LoVo (cell line): ENCODE measurements around the gene ICAM4.
"Not testable (repeated sequence)": the region's sequence is repeated elsewhere in the genome, so short reads cannot be mapped to it uniquely, and the experiment has no call there.

Source experiments
- DNase-seq: peaks from one replicate; pipeline ENCODE4 v3.0.0-alpha.2; 2016; ENCODE audit warnings: low spot score

ICAM4 gene

GRCh38 chr19:10269333-10270179, 17.2 kb upstream of the ICAM4 start:
- DNase-seq: peak; percentile 76

DNA sequence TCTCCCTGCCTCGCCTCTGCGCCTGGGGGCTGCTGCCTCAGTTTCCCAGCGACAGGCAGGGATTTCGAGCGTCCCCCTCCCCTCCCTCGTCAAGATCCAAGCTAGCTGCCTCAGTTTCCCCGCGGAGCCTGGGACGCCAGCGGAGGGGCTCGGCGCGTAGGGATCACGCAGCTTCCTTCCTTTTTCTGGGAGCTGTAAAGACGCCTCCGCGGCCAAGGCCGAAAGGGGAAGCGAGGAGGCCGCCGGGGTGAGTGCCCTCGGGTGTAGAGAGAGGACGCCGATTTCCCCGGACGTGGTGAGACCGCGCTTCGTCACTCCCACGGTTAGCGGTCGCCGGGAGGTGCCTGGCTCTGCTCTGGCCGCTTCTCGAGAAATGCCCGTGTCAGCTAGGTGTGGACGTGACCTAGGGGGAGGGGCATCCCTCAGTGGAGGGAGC, 16.6 kb upstream of the ICAM4 start:
- no peak for DNase-seq

DNA sequence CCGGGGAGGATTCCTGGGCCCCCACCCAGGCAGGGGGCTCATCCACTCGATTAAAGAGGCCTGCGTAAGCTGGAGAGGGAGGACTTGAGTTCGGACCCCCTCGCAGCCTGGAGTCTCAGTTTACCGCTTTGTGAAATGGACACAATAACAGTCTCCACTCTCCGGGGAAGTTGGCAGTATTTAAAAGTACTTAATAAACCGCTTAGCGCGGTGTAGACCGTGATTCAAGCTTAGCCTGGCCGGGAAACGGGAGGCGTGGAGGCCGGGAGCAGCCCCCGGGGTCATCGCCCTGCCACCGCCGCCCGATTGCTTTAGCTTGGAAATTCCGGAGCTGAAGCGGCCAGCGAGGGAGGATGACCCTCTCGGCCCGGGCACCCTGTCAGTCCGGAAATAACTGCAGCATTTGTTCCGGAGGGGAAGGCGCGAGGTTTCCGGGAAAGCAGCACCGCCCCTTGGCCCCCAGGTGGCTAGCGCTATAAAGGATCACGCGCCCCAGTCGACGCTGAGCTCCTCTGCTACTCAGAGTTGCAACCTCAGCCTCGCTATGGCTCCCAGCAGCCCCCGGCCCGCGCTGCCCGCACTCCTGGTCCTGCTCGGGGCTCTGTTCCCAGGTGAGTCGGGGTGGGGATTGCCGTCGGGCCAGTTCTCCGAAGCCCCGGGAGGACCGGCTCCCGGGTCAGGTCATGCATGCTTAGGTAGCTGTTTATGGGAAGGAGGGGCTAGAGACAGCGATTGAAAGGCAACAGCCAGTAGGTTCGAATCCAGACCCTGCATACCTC, 15.9 kb upstream of the ICAM4 start, which contains the start of gene ICAM1:
ICAM1 (plus strand) TSS at position 505 of the 779 bp plus-strand sequence; CDS start at position 545, 40 bp downstream.
- DNase-seq: no peak

DNA sequence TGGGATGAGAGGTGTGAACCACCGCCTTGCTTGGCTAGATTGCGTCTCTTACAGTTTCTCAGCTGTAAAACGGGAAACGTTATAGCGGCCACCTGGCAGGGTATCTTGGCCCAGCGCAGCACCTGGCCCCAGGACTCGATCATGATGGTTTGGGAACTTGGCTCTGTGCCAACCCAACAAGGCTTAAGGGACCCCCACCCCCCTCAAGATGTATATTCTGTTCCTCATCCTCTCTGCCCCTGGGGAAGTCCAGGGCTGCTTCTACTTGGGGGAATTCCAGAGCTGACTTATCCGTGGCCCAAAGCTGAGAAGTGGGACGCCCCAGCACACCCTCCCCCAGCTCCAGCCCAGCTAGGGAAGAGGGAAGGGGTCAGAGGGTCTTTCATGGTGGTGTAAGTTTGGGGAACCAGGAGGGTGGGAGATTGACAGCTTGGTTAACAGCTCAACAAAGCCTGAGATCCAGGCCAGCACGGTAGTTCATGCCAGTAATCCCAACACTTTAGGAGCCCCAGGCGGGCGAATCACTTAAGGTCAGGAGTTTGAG, 15.1 kb upstream of the ICAM4 start:
- no peak for DNase-seq

GRCh38 chr19:10274589-10274988, 12.2 kb upstream of the ICAM4 start:
- no peak for DNase-seq

- no peak for DNase-seq
Observed at GRCh38 chr19:10277795-10278589, 8.8 kb upstream of the ICAM4 start.

DNA sequence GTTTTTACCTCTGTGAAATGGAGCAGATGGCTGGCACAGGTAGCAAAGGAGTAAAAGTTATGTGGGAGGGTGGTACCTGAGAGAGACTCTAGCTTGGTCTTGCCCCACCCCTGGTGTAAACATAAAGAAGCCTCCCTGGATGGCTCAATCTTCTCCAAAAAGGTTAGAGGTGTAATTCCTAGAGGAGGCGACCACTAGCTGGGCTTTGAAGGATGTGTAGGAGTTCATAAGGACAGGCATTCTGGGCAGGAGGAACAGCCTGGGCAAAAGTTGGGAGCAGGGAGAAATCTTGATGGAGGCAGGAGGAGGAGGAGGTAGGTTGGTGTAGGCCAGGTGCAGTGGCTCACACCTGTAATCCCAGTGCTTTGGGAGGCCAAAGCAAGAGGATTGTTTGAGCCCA, 7.8 kb upstream of the ICAM4 start:
- no peak for DNase-seq

DNA sequence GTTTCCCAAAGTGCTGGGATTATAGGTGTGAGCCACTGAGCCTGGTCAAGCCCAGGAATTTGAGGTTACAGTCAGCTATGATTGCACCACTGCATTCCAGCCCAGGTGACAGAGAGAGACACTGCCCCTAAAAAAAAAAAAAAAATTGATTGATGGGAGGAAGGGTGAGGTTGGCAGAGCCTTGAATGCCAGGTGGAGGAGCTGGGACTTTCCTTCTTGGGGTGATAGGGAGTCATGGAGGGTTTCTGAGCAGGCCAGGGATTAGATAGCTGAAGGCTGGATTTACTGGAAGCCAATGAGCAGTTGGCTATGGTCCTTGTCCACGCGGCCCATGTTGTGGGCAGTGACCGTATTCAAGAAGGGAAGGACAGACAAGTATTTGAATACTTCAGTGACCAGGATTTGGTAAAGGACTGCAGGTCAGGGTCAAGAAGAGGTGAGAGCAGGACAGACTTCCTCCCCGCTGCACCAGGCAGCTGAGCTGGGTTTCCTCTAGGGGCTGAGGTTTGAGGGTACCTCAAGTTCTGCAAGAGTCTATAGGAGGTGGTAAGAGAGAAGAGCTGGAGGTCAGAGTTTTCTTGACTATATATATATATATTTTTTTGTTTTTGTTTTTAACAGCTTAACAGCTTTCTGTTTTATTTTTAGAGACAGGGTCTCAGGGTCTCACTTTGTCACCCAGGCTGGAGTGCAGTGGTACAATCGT, 6.9 kb upstream of the ICAM4 start:
- no peak for DNase-seq

GRCh38 chr19:10282043-10282442, 4.7 kb upstream of the ICAM4 start:
- not testable (repeated sequence) for DNase-seq

DNA sequence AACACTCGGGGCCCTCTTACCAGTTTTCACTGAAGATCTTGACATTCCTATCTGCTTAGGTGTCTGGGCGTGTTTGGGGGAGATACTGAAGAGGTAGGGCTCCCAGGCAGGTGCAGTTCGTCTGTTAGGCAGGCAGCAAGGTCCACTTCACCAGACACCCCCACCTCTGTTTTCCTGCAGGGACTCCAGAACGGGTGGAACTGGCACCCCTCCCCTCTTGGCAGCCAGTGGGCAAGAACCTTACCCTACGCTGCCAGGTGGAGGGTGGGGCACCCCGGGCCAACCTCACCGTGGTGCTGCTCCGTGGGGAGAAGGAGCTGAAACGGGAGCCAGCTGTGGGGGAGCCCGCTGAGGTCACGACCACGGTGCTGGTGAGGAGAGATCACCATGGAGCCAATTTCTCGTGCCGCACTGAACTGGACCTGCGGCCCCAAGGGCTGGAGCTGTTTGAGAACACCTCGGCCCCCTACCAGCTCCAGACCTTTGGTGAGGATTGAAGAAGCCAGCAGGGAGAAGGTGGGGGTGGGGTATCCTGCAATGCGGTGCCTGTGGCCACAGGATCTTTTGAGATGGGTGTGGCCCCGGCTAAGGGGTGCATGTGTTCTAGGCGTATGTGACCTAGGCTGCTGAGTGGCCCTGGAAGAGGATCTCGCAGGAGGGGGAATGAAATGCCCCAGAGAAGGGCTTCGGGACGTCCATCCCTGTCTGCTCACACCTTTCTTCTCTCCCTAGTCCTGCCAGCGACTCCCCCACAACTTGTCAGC, 3.3 kb upstream of the ICAM4 start:
- peak; percentile 50 for DNase-seq

DNA sequence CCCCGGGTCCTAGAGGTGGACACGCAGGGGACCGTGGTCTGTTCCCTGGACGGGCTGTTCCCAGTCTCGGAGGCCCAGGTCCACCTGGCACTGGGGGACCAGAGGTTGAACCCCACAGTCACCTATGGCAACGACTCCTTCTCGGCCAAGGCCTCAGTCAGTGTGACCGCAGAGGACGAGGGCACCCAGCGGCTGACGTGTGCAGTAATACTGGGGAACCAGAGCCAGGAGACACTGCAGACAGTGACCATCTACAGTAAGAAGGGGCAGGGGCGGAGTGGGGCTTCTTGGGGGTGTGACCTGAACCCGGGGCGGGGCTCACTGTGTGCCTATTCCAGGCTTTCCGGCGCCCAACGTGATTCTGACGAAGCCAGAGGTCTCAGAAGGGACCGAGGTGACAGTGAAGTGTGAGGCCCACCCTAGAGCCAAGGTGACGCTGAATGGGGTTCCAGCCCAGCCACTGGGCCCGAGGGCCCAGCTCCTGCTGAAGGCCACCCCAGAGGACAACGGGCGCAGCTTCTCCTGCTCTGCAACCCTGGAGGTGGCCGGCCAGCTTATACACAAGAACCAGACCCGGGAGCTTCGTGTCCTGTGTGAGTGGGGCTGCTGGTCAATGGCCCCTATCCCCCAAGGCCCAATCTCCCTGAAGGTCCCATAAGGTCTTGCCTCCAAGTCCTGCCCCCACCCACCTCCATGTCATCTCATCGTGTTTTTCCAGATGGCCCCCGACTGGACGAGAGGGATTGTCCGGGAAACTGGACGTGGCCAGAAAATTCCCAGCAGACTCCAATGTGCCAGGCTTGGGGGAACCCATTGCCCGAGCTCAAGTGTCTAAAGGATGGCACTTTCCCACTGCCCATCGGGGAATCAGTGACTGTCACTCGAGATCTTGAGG, 2.4 kb upstream of the ICAM4 start:
- DNase-seq: no peak

DNA sequence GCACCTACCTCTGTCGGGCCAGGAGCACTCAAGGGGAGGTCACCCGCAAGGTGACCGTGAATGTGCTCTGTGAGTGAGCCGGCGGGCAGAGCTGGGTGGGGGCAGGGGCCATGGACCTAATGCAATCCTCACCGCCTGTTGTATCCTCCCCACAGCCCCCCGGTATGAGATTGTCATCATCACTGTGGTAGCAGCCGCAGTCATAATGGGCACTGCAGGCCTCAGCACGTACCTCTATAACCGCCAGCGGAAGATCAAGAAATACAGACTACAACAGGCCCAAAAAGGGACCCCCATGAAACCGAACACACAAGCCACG, 1.8 kb upstream of the ICAM4 start:
- no peak for DNase-seq

GRCh38 chr19:10285393-10285792, 1.4 kb upstream of the ICAM4 start:
- no peak for DNase-seq

DNA sequence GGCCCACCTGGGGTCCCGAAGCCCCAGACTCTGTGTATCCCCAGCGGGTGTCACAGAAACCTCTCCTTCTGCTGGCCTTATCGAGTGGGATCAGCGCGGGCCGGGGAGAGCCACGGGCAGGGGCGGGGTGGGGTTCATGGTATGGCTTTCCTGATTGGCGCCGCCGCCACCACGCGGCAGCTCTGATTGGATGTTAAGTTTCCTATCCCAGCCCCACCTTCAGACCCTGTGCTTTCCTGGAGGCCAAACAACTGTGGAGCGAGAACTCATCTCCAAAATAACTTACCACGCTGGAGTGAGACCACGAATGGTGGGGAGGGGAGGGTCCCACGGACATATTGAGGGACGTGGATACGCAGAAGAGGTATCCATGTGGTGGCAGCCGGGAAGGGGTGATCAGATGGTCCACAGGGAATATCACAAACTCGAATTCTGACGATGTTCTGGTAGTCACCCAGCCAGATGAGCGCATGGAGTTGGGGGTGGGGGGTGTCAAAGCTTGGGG, 2.0 kb downstream of the ICAM4 start:
- DNase-seq: no peak

- peak; percentile 36 for DNase-seq
Observed at GRCh38 chr19:10289167-10289835, 2.5 kb downstream of the ICAM4 start.

DNA sequence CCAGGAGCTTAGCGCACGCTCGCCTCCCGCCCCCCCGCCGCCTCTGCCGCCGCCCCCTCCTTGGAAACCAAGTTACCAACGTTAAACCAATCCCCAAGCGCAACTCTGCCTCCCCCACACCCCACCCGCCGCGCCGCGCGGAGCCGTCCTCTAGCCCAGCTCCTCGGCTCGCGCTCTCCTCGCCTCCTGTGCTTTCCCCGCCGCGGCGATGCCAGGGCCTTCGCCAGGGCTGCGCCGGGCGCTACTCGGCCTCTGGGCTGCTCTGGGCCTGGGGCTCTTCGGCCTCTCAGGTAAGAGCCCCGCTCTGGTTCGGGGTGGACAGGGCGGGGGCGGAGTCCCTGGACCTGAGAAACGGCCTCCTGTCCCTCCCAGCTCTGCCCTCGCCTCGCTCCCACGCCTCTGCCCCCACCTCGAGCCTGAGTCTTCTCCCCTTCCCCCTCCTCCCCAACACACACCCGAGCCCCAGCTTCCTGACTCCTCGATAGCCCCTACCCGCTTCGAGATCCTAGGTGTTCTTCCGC, 3.1 kb downstream of the ICAM4 start, which contains the start of gene ICAM5:
ICAM5 (plus strand) TSS at position 117 of the 521 bp plus-strand sequence; CDS start at position 209, 92 bp downstream.
- DNase-seq: no peak

DNA sequence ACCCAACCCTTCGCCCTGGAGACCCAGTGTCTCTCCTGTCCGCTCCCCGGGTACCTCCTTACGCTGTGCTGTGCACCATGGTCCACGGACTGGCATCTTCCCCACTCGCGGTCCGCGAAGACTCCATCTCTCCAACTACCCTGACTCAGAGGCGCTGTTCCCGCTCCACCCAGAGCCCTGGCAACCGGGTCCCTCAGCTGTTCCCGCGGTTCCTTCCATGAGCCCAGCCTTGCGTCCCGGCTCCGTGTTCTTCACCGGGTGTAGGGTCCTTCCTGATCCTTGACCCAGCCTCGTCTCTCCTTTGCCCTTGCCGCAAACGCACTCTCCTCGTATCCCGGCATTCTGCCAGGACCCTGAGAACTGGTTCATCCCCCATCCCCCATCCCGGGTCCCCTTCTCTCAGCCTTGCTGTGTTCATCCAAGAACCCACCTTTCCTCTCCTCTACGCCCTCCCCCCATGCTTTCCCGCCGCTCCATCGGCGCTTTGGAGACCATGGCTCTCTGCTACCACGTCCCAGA, 3.7 kb downstream of the ICAM4 start:
- DNase-seq: no peak

GRCh38 chr19:10290876-10291553, 4.3 kb downstream of the ICAM4 start:
- DNase-seq: peak; percentile 75
